Effector memory CD4-positive, alpha-beta T cell (primary cell): ENCODE measurements around the gene SPINK2.
A peak's percentile ranks its signal among the peaks of the same experiment; 100 is the strongest.

Experiments used
- DNase-seq, 3 donors: peaks; one replicate each; pipeline ENCODE4 v3.0.0-alpha.2; 2020
- H3K27ac ChIP-seq: 2 replicates; pipeline ENCODE4 v1.7.0; 2013; ENCODE audit warnings: mild to moderate bottlenecking, low read length, moderate library complexity; ENCODE audit not compliant: insufficient read depth, poor library complexity, severe bottlenecking
- H3K27me3 ChIP-seq: replicated peaks from 2 replicates; pipeline ENCODE4 v1.7.0; 2013; ENCODE audit warnings: mild to moderate bottlenecking, low read length; ENCODE audit not compliant: insufficient read depth, control insufficient read depth, poor library complexity, severe bottlenecking
- H3K36me3 ChIP-seq: 2 replicates; pipeline ENCODE4 v1.7.0; 2013; ENCODE audit warnings: mild to moderate bottlenecking, low read length, moderate library complexity; ENCODE audit not compliant: control insufficient read depth, insufficient read depth
- H3K4me1 ChIP-seq: 2 replicates; pipeline ENCODE4 v1.7.0; 2013; ENCODE audit warnings: low read length, mild to moderate bottlenecking; ENCODE audit not compliant: control insufficient read depth, insufficient read depth, poor library complexity, severe bottlenecking
- H3K4me3 ChIP-seq: 2 replicates; pipeline ENCODE4 v1.7.0; 2013; ENCODE audit warnings: low read length, low read depth, mild to moderate bottlenecking; ENCODE audit not compliant: insufficient read depth, poor library complexity, severe bottlenecking
- H3K9me3 ChIP-seq: 2 replicates; pipeline ENCODE4 v1.7.0; 2013; ENCODE audit warnings: mild to moderate bottlenecking, low read length, moderate library complexity; ENCODE audit not compliant: control insufficient read depth

The SPINK2 gene

GRCh38 chr4:56803471-56803870 is 18.0 kb downstream of the SPINK2 start:
- Histone ChIP-seq H3K36me3 (no peaks in the 10 kb centered on the region), H3K9me3 (no peaks in the 10 kb centered on the region), H3K4me1 (no peaks in the 10 kb centered on the region), H3K4me3 (no peak overlapping the region), H3K27ac (no peak overlapping the region), H3K27me3 (no peaks in the 10 kb centered on the region)
- DNase-seq = no peak

GRCh38 chr4:56799824-56800756 is 21.4 kb downstream of the SPINK2 start:
- Histone ChIP-seq H3K27ac (peak overlapping the region; percentile 40), H3K36me3 (no peaks in the 10 kb centered on the region), H3K4me3 (peak overlapping the region; percentile 69), H3K27me3 (peaks cover 4% of the 10 kb centered on the region), H3K4me1 (no peaks in the 10 kb centered on the region), H3K9me3 (no peaks in the 10 kb centered on the region)
- peak; percentile 41 to 63 (median 59) for DNase-seq

- Histone ChIP-seq H3K9me3 (no peaks in the 10 kb centered on the region), H3K27me3 (peaks cover 4% of the 10 kb centered on the region), H3K27ac (no peak overlapping the region)
Observed at GRCh38 chr4:56799161-56799759, 22.2 kb downstream of the SPINK2 start.

GRCh38 chr4:56796211-56796610 is 25.3 kb downstream of the SPINK2 start:
- H3K36me3 ChIP-seq = no peaks in the 10 kb centered on the region
- no peaks in the 10 kb centered on the region for H3K9me3 ChIP-seq
- H3K27ac ChIP-seq = no peak overlapping the region
- no peak overlapping the region for H3K4me3 ChIP-seq
- DNase-seq = no peak
- H3K27me3 ChIP-seq = peaks cover 4% of the 10 kb centered on the region
- no peaks in the 10 kb centered on the region for H3K4me1 ChIP-seq

More at GRCh38 chr4:56799161-56799759, 22.2 kb downstream of the SPINK2 start:
- Histone ChIP-seq H3K4me3 (peak overlapping the region; percentile 69), H3K4me1 (no peaks in the 10 kb centered on the region), H3K36me3 (no peaks in the 10 kb centered on the region)
- no peak for DNase-seq

- no peaks in the 10 kb centered on the region for H3K9me3 ChIP-seq
- no peaks in the 10 kb centered on the region for H3K36me3 ChIP-seq
- peaks cover 3% of the 10 kb centered on the region for H3K27me3 ChIP-seq
- no peak overlapping the region for H3K4me3 ChIP-seq
- H3K27ac ChIP-seq = no peak overlapping the region
- no peak for DNase-seq
- H3K4me1 ChIP-seq = no peaks in the 10 kb centered on the region
Observed at GRCh38 chr4:56791316-56791715, 30.2 kb downstream of the SPINK2 start.

- Histone ChIP-seq H3K27me3 (no peaks in the 10 kb centered on the region), H3K27ac (no peak overlapping the region), H3K4me1 (no peaks in the 10 kb centered on the region), H3K9me3 (no peaks in the 10 kb centered on the region), H3K36me3 (no peaks in the 10 kb centered on the region), H3K4me3 (no peak overlapping the region)
- no peak for DNase-seq
Observed at GRCh38 chr4:56790691-56791091, 30.8 kb downstream of the SPINK2 start.

GRCh38 chr4:56788081-56788480 is 33.4 kb downstream of the SPINK2 start:
- H3K4me1 ChIP-seq = no peaks in the 10 kb centered on the region
- H3K27ac ChIP-seq = no peak overlapping the region
- H3K36me3 ChIP-seq = no peaks in the 10 kb centered on the region
- no peaks in the 10 kb centered on the region for H3K27me3 ChIP-seq
- DNase-seq = no peak
- H3K9me3 ChIP-seq = no peaks in the 10 kb centered on the region
- no peak overlapping the region for H3K4me3 ChIP-seq

- no peaks in the 10 kb centered on the region for H3K9me3 ChIP-seq
- DNase-seq = no peak
- H3K36me3 ChIP-seq = no peaks in the 10 kb centered on the region
- no peak overlapping the region for H3K27ac ChIP-seq
- no peaks in the 10 kb centered on the region for H3K4me1 ChIP-seq
- H3K27me3 ChIP-seq = no peaks in the 10 kb centered on the region
- H3K4me3 ChIP-seq = no peak overlapping the region
Observed at GRCh38 chr4:56787380-56787779, 34.1 kb downstream of the SPINK2 start.

- Histone ChIP-seq H3K4me1 (no peaks in the 10 kb centered on the region), H3K9me3 (no peaks in the 10 kb centered on the region), H3K27me3 (no peaks in the 10 kb centered on the region), H3K4me3 (no peak overlapping the region), H3K36me3 (no peaks in the 10 kb centered on the region), H3K27ac (no peak overlapping the region)
- no peak for DNase-seq
Observed at GRCh38 chr4:56786955-56787354, 34.5 kb downstream of the SPINK2 start.

- H3K36me3 ChIP-seq = no peaks in the 10 kb centered on the region
- no peak for DNase-seq
- H3K27ac ChIP-seq = no peak overlapping the region
- no peaks in the 10 kb centered on the region for H3K4me1 ChIP-seq
- no peaks in the 10 kb centered on the region for H3K9me3 ChIP-seq
- H3K4me3 ChIP-seq = no peak overlapping the region
- H3K27me3 ChIP-seq = no peaks in the 10 kb centered on the region
Observed at GRCh38 chr4:56783986-56784385, 37.5 kb downstream of the SPINK2 start.
